Colonic mucosa (tissue), 4 donors: ENCODE data around the gene TPST2. TPM values are rescaled to one million over a fixed set of nuclear protein-coding genes. Genes with fewer than 3 reads are reported as not detected.

Experiments used
- DNase-seq: peaks from one replicate; pipeline ENCODE4 v3.0.0-alpha.2; 2020
- H3K27ac ChIP-seq: fragments of 200-600 bp; one replicate; pipeline ENCODE4 v1.8.0; 2021
- H3K27me3 ChIP-seq: fragments of 200-600 bp; one replicate; pipeline ENCODE4 v1.8.0; 2021
- H3K36me3 ChIP-seq: fragments of 200-600 bp; one replicate; pipeline ENCODE4 v1.8.0; 2021
- H3K4me1 ChIP-seq: fragments of 200-600 bp; one replicate; pipeline ENCODE4 v1.8.0; 2021; ENCODE audit warnings: mild to moderate bottlenecking
- H3K4me3 ChIP-seq: fragments of 200-600 bp; one replicate; pipeline ENCODE4 v1.8.0; 2021
- H3K9ac ChIP-seq, 2 donors: one replicate each; pipeline ENCODE4 v1.7.0; 2013; ENCODE audit warnings: control low read depth in 2 of 2, low read depth in 2 of 2, low read length in 2 of 2
- H3K9me3 ChIP-seq: fragments of 200-600 bp; one replicate; pipeline ENCODE4 v1.8.0; 2021
- CTCF ChIP-seq: fragments of 200-600 bp; IDR thresholded peaks from one replicate; pipeline ENCODE4 v1.8.0; 2022; ENCODE audit warnings: antibody characterized with exemption, mild to moderate bottlenecking
- intact Hi-C: fragments of 100-400 bp; cut with DNase I; formaldehyde crosslinking; loops from one replicate; pipeline ENCODE4 v1.14.1; 2022
- total RNA-seq, 2 donors: library from RNA; stranded (reverse); fragmentation: NEBNext Ultra II Directional in 1 of 2; extraction: Animal tissue kit (Norgen Biotek cat#: 25700) in 1 of 2; gene quantifications; one replicate each; pipeline ENCODE4 v1.2.1, GENCODE V29; 2021
- donor health status: healthy.
- donor health status: DM: no; HTN: no; CAD: no.
- donor health status: DM: no; HTN: no; CAD: no.

Gene TPST2
- total RNA-seq, 2 donors from 2014 or later = 13.3 to 19.9 TPM

GRCh38 chr22:26549902-26550497, 39.9 kb downstream of the TPST2 start:
- intact Hi-C loops = loop anchor here (10.0 kb wide), 1 partner anchor 695 kb away; no protein-coding TSS in a partner anchor
- Histone ChIP-seq H3K9ac (no peak overlapping the region), H3K9me3 (no peaks in the 10 kb centered on the region), H3K4me3 (no peak overlapping the region), H3K27ac (no peak overlapping the region), H3K27me3 (no peaks in the 10 kb centered on the region), H3K4me1 (no peaks in the 10 kb centered on the region), H3K36me3 (no peaks in the 10 kb centered on the region)
- no peak for DNase-seq
- TF ChIP-seq CTCF = no peak

- no peaks in the 10 kb centered on the region for H3K27me3 ChIP-seq
- intact Hi-C loops = no loop called here
- H3K4me1 ChIP-seq = no peaks in the 10 kb centered on the region
- no peak overlapping the region for H3K9ac ChIP-seq
- TF ChIP-seq CTCF = no peak
- H3K4me3 ChIP-seq = no peak overlapping the region
- H3K36me3 ChIP-seq = no peaks in the 10 kb centered on the region
- no peak overlapping the region for H3K27ac ChIP-seq
- no peaks in the 10 kb centered on the region for H3K9me3 ChIP-seq
- no peak for DNase-seq
These were observed 40.9 kb downstream of the TPST2 start for GRCh38 chr22:26548984-26549383.

GRCh38 chr22:26548303-26548702, 41.6 kb downstream of the TPST2 start:
- TF ChIP-seq CTCF = no peak
- H3K9ac ChIP-seq = no peak overlapping the region

GRCh38 chr22:26547837-26548236, 42.1 kb downstream of the TPST2 start:
- H3K4me3 ChIP-seq = no peak overlapping the region
- no peak for TF ChIP-seq CTCF
- no peaks in the 10 kb centered on the region for H3K9me3 ChIP-seq
- H3K36me3 ChIP-seq = no peaks in the 10 kb centered on the region
- no peak overlapping the region for H3K9ac ChIP-seq
- H3K27ac ChIP-seq = no peak overlapping the region
- no peaks in the 10 kb centered on the region for H3K27me3 ChIP-seq
- intact Hi-C loops = no loop called here
- H3K4me1 ChIP-seq = no peaks in the 10 kb centered on the region
- no peak for DNase-seq

More at GRCh38 chr22:26548303-26548702, 41.6 kb downstream of the TPST2 start:
- Histone ChIP-seq H3K9me3 (no peaks in the 10 kb centered on the region), H3K36me3 (no peaks in the 10 kb centered on the region), H3K4me3 (no peak overlapping the region), H3K27me3 (no peaks in the 10 kb centered on the region), H3K27ac (no peak overlapping the region), H3K4me1 (no peaks in the 10 kb centered on the region)
- intact Hi-C loops = no loop called here
- no peak for DNase-seq

GRCh38 chr22:26547426-26547825, 42.5 kb downstream of the TPST2 start:
- H3K27ac ChIP-seq = no peak overlapping the region

More at GRCh38 chr22:26547426-26547825, 42.5 kb downstream of the TPST2 start:
- TF ChIP-seq CTCF = no peak
- H3K4me3 ChIP-seq = no peak overlapping the region
- no peaks in the 10 kb centered on the region for H3K36me3 ChIP-seq
- DNase-seq = no peak
- H3K9ac ChIP-seq = no peak overlapping the region
- H3K9me3 ChIP-seq = no peaks in the 10 kb centered on the region
- no peaks in the 10 kb centered on the region for H3K27me3 ChIP-seq
- no peaks in the 10 kb centered on the region for H3K4me1 ChIP-seq
- intact Hi-C loops = no loop called here
